Transverse colon (tissue), 3 donors: Measurements from ENCODE around the gene TMEM147.

ENCODE experiments used
- EP300 ChIP-seq: sonication (generic); formaldehyde crosslinking; IDR thresholded peaks from one replicate; pipeline ENCODE4 v1.6.1; 2017; ENCODE audit warnings: antibody characterized with exemption, low read depth
- POLR2A ChIP-seq: fragments of 450-650 bp; IDR thresholded peaks from one replicate; pipeline ENCODE4 v1.6.1; 2016; ENCODE audit warnings: antibody characterized with exemption, mild to moderate bottlenecking, moderate library complexity
- TF ChIP-seq, protein P1 (sequence below), 5 experiments: fragments of 200-600 bp in 3 of 5; fragments of 450-650 bp in 2 of 5; sonication (generic) in 3 of 5; IDR thresholded peaks; 1 replicate in 2 of 5; 2 replicates in 3 of 5; pipeline ENCODE4 v1.5.1; 2016 to 2017; ENCODE audit warnings: antibody characterized with exemption in 5 of 5, inconsistent platforms in 3 of 5, mild to moderate bottlenecking in 2 of 5, moderate library complexity in 1 of 5

DNA sequence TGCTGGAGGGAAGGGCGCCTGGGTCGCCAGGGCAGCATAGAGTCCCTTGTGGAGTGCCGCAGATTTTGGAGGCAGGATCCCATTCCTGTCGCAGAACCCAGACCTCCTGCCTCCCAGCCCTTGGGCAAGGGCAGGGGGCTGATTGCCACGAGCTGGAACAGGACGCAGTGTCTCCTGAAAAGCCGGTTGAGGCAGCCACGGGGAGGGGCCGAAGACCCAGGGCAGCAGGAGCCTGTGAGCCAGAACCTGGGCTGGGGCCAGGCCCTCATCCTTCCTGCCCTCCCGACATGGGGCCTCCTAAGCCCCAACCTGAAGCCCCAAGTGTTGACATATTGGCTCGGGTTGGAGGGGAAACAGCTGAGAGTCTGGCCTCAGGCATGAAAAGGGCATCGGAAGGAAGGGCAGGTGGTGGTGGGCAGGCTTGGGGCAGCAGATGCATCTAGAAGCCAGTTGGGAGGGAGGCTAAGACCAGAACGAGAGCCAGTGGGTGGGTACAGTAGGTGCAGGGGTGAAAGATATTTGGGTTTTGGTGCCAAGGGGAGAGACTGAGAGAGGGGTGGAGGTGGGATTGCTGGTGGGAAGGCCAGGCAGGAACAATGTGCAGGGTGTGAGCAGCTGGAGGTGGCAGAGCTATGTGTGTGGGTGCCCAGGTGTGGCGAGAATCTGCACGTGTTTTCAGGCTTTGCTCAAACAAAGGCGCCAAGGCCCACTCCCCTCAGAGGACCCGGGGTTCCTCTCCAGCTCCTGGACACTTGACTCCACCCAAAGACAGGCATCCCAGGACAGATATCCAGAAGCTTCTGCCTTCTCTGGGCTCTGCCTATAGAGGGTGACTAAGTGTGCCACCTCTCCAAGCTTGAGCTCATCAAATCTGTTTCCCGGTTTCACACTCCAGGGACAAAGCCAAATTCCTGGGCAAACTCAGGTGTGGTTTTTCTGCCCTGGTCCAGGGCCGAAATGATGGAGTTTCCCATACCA, 15.9 kb upstream of the TMEM147 start:
- TF ChIP-seq POLR2A (no peak), EP300 (no peak)
- TF ChIP-seq, protein P1, sequence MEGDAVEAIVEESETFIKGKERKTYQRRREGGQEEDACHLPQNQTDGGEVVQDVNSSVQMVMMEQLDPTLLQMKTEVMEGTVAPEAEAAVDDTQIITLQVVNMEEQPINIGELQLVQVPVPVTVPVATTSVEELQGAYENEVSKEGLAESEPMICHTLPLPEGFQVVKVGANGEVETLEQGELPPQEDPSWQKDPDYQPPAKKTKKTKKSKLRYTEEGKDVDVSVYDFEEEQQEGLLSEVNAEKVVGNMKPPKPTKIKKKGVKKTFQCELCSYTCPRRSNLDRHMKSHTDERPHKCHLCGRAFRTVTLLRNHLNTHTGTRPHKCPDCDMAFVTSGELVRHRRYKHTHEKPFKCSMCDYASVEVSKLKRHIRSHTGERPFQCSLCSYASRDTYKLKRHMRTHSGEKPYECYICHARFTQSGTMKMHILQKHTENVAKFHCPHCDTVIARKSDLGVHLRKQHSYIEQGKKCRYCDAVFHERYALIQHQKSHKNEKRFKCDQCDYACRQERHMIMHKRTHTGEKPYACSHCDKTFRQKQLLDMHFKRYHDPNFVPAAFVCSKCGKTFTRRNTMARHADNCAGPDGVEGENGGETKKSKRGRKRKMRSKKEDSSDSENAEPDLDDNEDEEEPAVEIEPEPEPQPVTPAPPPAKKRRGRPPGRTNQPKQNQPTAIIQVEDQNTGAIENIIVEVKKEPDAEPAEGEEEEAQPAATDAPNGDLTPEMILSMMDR (IDR thresholded peaks at IDR 0.05) = no peak
